Measurements from ENCODE around the gene GDF9. TPM values are rescaled to one million over a fixed set of nuclear protein-coding genes. Genes with fewer than 3 reads are reported as not detected.

The GDF9 gene
- total RNA-seq, 1 experiment from 2014 or later: 0.30 TPM

DNA sequence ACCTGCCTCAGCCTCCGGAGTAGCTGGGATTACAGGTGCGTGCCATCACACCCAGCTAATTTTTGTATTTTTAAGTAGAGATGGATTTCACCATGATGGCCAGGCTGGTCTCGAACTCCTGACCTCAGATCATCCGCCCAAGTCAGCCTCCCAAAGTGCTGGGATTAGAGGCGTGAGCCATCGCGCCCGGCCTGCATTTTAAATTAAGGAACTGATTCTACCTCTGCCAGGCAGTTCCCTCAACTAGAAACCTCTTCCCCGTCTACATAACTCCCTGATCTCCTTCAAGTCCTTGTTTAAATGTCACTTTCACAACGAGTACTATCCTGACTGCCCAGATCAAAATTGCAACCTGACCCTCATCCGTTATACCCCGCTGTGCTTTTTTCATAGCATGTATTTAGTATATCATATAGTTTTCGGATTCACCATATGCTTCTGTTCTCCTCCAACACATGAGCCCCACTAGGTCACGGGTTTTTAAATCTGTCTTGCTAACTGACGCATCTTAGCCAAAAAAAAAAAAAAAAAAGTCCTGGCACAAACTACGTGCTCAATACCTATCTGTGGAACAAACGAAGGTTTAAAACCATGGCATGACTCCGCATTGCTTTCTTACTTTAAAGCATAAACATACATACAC is 54.0 kb downstream of the GDF9 start:
- DNase-seq (ENCODE audit: low read depth): no peak
- in situ Hi-C loops (cut with HindIII; ENCODE audit: low pct_unique_long_range_greater_than_20kb, low sequenced_read_pairs): no loop called here

Other genes with a start within 250 kb of the GDF9 start
- not detected in 2 replicates for gene IL13, start 208.3 kb downstream of the GDF9 start, total RNA-seq (2014; rRNA removed; shearing (Covaris generic); ENCODE audit: low replicate concordance)
- gene IL4, start 192.5 kb downstream of the GDF9 start, total RNA-seq (2014; rRNA removed; shearing (Covaris generic); ENCODE audit: low replicate concordance): not detected in 2 replicates
- 0.49 and 2.1 TPM in 2 replicates for gene KIF3A, start 128.9 kb downstream of the GDF9 start, total RNA-seq (2014; rRNA removed; shearing (Covaris generic); ENCODE audit: low replicate concordance)
- not detected in 2 replicates for gene CCNI2, start 119.0 kb downstream of the GDF9 start, total RNA-seq (2014; rRNA removed; shearing (Covaris generic); ENCODE audit: low replicate concordance)
- gene SEPTIN8, start 89.2 kb downstream of the GDF9 start, total RNA-seq (2014; rRNA removed; shearing (Covaris generic); ENCODE audit: low replicate concordance): 23.7 and 24.5 TPM in 2 replicates
- not detected in 2 replicates for gene SOWAHA, start 53.2 kb downstream of the GDF9 start, total RNA-seq (2014; rRNA removed; shearing (Covaris generic); ENCODE audit: low replicate concordance)
- 8.7 and 11.6 TPM in 2 replicates for gene SHROOM1, start 35.8 kb downstream of the GDF9 start, total RNA-seq (2014; rRNA removed; shearing (Covaris generic); ENCODE audit: low replicate concordance)
- gene UQCRQ, start 173 bp upstream of the GDF9 start, total RNA-seq (2014; rRNA removed; shearing (Covaris generic); ENCODE audit: low replicate concordance): 254 and 303 TPM in 2 replicates
- not detected in 2 replicates for gene LEAP2, start 7.2 kb upstream of the GDF9 start, total RNA-seq (2014; rRNA removed; shearing (Covaris generic); ENCODE audit: low replicate concordance)
- 11.5 and 12.7 TPM in 2 replicates for gene AFF4, start 97.2 kb upstream of the GDF9 start, total RNA-seq (2014; rRNA removed; shearing (Covaris generic); ENCODE audit: low replicate concordance)
- gene ZCCHC10, start 160.1 kb upstream of the GDF9 start, total RNA-seq (2014; rRNA removed; shearing (Covaris generic); ENCODE audit: low replicate concordance): 7.8 and 15.6 TPM in 2 replicates
- 123 and 188 TPM in 2 replicates for gene HSPA4, start 185.5 kb upstream of the GDF9 start, total RNA-seq (2014; rRNA removed; shearing (Covaris generic); ENCODE audit: low replicate concordance)